HG03097 (cell line): ENCODE measurements around the gene ITGA2B.
"Not testable (repeated sequence)": the region's sequence is repeated elsewhere in the genome, so short reads cannot be mapped to it uniquely, and the experiment has no call there.

Experiments
- ATAC-seq: cut with Tn5 transposase; IDR thresholded peaks from one replicate; pipeline ENCODE4 v1.9.1; 2021; ENCODE audit not compliant: unreplicated experiment, low FRiP score

The ITGA2B gene

GRCh38 chr17:44334727-44335126 is 54.7 kb downstream of the ITGA2B start:
- no peak for ATAC-seq

GRCh38 chr17:44334315-44334714 is 55.1 kb downstream of the ITGA2B start:
- no peak for ATAC-seq

- ATAC-seq = no peak
Observed at GRCh38 chr17:44333371-44333770, 56.1 kb downstream of the ITGA2B start.

GRCh38 chr17:44331249-44331760 is 58.1 kb downstream of the ITGA2B start:
- ATAC-seq = no peak

GRCh38 chr17:44330263-44330662 is 59.2 kb downstream of the ITGA2B start:
- ATAC-seq = not testable (repeated sequence)

- ATAC-seq = not testable (repeated sequence)
Observed at GRCh38 chr17:44329516-44329915, 59.9 kb downstream of the ITGA2B start.

- ATAC-seq = no peak
Observed at GRCh38 chr17:44327715-44328449, 61.6 kb downstream of the ITGA2B start.

- ATAC-seq = peak; percentile 52
Observed at GRCh38 chr17:44326861-44327444, 62.5 kb downstream of the ITGA2B start.

- ATAC-seq = peak; percentile 53
Observed at GRCh38 chr17:44324571-44325275, 64.7 kb downstream of the ITGA2B start, which contains the start of gene SLC25A39. Gene SLC25A39, minus strand, starts transcription at chr17:44324823. Its CDS starts 1,261 bp downstream, at chr17:44323562.

- ATAC-seq = no peak
Observed at GRCh38 chr17:44324092-44324570, 65.3 kb downstream of the ITGA2B start.

- no peak for ATAC-seq
Observed at GRCh38 chr17:44323359-44324091, 65.9 kb downstream of the ITGA2B start.

GRCh38 chr17:44322236-44322895 is 67.1 kb downstream of the ITGA2B start:
- no peak for ATAC-seq
